Adrenal gland (tissue), 12 donors: ENCODE data around the gene ITGA1. TPM values are rescaled to one million over a fixed set of nuclear protein-coding genes. Genes with fewer than 3 reads are reported as not detected.
A peak's percentile ranks its signal among the peaks of the same experiment; 100 is the strongest.

Experiments used
- DNase-seq, 7 donors: peaks; one replicate each; pipeline ENCODE4 v3.0.0-alpha.2; 2019 to 2020
- H3K27ac ChIP-seq, 5 donors: fragments of 200-600 bp; sonication (generic) in 4 of 5; 1 replicate in 3 of 5; 2 replicates in 2 of 5; pipeline versions ENCODE4 v1.5.1 to v1.8.0; 2016 to 2020; ENCODE audit warnings: mild to moderate bottlenecking in 1 of 5
- H3K27me3 ChIP-seq: fragments of 200-600 bp; 2 replicates; pipeline ENCODE4 v1.8.0; 2021
- H3K36me3 ChIP-seq, 2 donors: fragments of 200-600 bp; replicated peaks in 1 of 2; 1 replicate in 1 of 2; 2 replicates in 1 of 2; pipeline versions ENCODE4 v1.5.1 to v1.8.0; 2018 to 2022
- H3K4me1 ChIP-seq, 2 donors: fragments of 200-600 bp; replicated peaks in 1 of 2; 1 replicate in 1 of 2; 2 replicates in 1 of 2; pipeline versions ENCODE4 v1.5.1 to v1.8.0; 2018 to 2021
- H3K4me3 ChIP-seq, 4 donors: fragments of 200-600 bp; sonication (generic) in 3 of 4; one replicate each; pipeline ENCODE4 v1.5.1; 2016 to 2018
- H3K9me3 ChIP-seq, 3 donors: fragments of 200-600 bp; sonication (generic) in 1 of 3; replicated peaks in 1 of 3; 1 replicate in 2 of 3; 2 replicates in 1 of 3; pipeline versions ENCODE4 v1.5.1 to v1.8.0; 2016 to 2021
- POLR2A ChIP-seq, 2 donors: fragments of 450-650 bp; IDR thresholded peaks; one replicate each; pipeline ENCODE4 v1.6.1; 2017; ENCODE audit warnings: antibody characterized with exemption in 2 of 2, mild to moderate bottlenecking in 2 of 2, moderate library complexity in 1 of 2
- WGBS, 4 donors: extraction: QIAGEN DNeasy Blood & Tissue Kit in 2 of 4; methylation state at CpG; one replicate each; pipeline versions ENCODE4 v1.1.5 to v1.1.7; 2013 to 2017; 5-methylcytosine and 5-hydroxymethylcytosine counted together
- intact Hi-C, 2 donors: fragments of 100-400 bp; cut with DNase I; formaldehyde crosslinking; loops; one replicate each; pipeline versions ENCODE4 v1.14.1 to v1.15.0; 2022 to 2023
- polyA plus RNA-seq, 3 donors: library from polyadenylated mRNA; stranded (reverse); fragments of 200-250 nt in 2 of 3; fragments of 350-450 nt in 1 of 3; fragmentation: Illumina TruSeq in 1 of 3; extraction: RNeasy Lipid Tissue Mini Kit (QIAGEN cat#74804) in 1 of 3; gene quantifications; one replicate each; pipeline ENCODE4 v1.2.3, GENCODE V29; 2013 to 2014
- total RNA-seq, 9 donors: library from RNA; depleted of rRNA in 4 of 9; stranded (reverse); fragments of >200 nt in 4 of 9; fragments of 120-200 nt in 1 of 9; fragmentation: NEBNext Ultra II Directional in 1 of 9; extraction: Animal tissue kit (Norgen Biotek cat#: 25700) in 1 of 9; gene quantifications; one replicate each; pipeline versions ENCODE4 v1.1.0 to v1.2.4, GENCODE V29; 2013 to 2023
- TF ChIP-seq, protein P1 (sequence below), 6 experiments: fragments of 450-650 bp in 4 of 6; fragments of 200-600 bp in 2 of 6; sonication (generic) in 1 of 6; IDR thresholded peaks; 1 replicate in 5 of 6; 2 replicates in 1 of 6; pipeline versions ENCODE4 v1.5.1 to v1.8.0; 2016 to 2021; ENCODE audit warnings: antibody characterized with exemption in 6 of 6, mild to moderate bottlenecking in 2 of 6, moderate library complexity in 1 of 6
- donor health status: healthy with polysubstance abuse.
- donor health status: Bipolar disorder and iron deficiency.
- donor health status: DM: yes; HTN: yes; CAD: no.
- donor health status: DM: no; HTN: no; CAD: no.
- donor health status: DM: no; HTN: no; CAD: no.
- donor health status: DM: yes; HTN: yes; CAD: no.

The ITGA1 gene
- total and polyA plus RNA-seq, 12 donors, result 30.0 to 371 (median 149) TPM

DNA sequence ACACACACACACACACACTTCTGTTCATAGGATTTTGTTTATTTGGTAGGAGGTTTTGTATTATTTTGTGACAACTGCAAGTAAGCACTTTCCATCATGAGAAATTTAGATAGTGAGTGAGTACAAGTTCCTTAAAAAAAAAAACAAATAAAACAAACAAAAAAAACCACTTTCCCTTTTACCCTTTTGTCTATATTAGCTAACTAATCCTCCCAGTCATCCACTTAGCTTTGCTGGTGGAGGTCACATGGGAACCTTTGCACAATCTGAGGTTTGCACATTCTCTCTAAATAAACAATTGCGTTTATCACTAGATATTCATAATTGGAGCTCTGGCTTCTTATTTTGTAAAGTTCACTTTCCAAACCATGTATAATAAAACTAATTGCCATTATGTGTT lies 6.8 kb downstream of the ITGA1 start:
- peak overlapping the region in 1 of 5 donors; percentile 27 for H3K27ac ChIP-seq
- H3K4me1 ChIP-seq, result peaks cover 20 to 90% of the 10 kb centered on the region in 2 donors
- DNase-seq, result no peak

DNA sequence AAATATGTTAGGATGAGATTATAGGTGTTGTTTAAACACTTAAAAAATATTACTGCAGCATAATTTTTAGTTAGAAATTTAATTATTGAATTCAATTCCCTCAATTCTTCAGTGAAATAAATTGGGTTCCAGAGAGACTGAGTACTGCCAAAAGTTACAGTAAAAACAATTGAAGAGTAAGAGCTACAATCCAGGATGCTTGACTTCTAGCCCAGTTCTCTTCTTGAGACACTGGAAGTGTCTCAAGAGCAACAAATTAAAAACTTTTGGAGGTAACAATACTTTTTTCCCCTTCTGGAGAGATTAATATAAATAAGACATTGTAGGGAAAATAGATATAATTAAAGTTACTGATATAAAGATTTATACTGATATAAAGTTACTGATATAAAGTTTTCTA lies 8.3 kb downstream of the ITGA1 start:
- intact Hi-C loops, result loop anchor here in 1 of 2 donors (10.0 kb wide), 1 partner anchor 109 kb away; no protein-coding TSS in a partner anchor
- TF ChIP-seq, protein P1, sequence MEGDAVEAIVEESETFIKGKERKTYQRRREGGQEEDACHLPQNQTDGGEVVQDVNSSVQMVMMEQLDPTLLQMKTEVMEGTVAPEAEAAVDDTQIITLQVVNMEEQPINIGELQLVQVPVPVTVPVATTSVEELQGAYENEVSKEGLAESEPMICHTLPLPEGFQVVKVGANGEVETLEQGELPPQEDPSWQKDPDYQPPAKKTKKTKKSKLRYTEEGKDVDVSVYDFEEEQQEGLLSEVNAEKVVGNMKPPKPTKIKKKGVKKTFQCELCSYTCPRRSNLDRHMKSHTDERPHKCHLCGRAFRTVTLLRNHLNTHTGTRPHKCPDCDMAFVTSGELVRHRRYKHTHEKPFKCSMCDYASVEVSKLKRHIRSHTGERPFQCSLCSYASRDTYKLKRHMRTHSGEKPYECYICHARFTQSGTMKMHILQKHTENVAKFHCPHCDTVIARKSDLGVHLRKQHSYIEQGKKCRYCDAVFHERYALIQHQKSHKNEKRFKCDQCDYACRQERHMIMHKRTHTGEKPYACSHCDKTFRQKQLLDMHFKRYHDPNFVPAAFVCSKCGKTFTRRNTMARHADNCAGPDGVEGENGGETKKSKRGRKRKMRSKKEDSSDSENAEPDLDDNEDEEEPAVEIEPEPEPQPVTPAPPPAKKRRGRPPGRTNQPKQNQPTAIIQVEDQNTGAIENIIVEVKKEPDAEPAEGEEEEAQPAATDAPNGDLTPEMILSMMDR (IDR thresholded peaks at IDR 0.05), result no peak
- TF ChIP-seq POLR2A (IDR thresholded peaks at IDR 0.05), result no peak
- Histone ChIP-seq H3K27me3 (no peaks in the 10 kb centered on the region), H3K4me3 (no peak overlapping the region), H3K27ac (peak overlapping the region in 1 of 5 donors; percentile 96), H3K36me3 (no peaks in the 10 kb centered on the region), H3K4me1 (peaks cover 27 to 79% of the 10 kb centered on the region in 2 donors), H3K9me3 (no peaks in the 10 kb centered on the region)
- no peak for DNase-seq

More for the DNA sequence above, 6.8 kb downstream of the ITGA1 start:
- Histone ChIP-seq H3K36me3 (no peaks in the 10 kb centered on the region), H3K4me3 (peak overlapping the region in 1 of 4 donors; percentile 88), H3K27me3 (no peaks in the 10 kb centered on the region), H3K9me3 (no peaks in the 10 kb centered on the region)
- 40 to 45% (median 42%) methylated on average over 1 of the region's 1 CpG for WGBS, 4 donors
- TF ChIP-seq, protein P1 (IDR thresholded peaks at IDR 0.05), result no peak
- TF ChIP-seq POLR2A (IDR thresholded peaks at IDR 0.05), result no peak
- intact Hi-C loops, result loop anchor here in 1 of 2 donors (10.0 kb wide), 1 partner anchor 110 kb away; no protein-coding TSS in a partner anchor

DNA sequence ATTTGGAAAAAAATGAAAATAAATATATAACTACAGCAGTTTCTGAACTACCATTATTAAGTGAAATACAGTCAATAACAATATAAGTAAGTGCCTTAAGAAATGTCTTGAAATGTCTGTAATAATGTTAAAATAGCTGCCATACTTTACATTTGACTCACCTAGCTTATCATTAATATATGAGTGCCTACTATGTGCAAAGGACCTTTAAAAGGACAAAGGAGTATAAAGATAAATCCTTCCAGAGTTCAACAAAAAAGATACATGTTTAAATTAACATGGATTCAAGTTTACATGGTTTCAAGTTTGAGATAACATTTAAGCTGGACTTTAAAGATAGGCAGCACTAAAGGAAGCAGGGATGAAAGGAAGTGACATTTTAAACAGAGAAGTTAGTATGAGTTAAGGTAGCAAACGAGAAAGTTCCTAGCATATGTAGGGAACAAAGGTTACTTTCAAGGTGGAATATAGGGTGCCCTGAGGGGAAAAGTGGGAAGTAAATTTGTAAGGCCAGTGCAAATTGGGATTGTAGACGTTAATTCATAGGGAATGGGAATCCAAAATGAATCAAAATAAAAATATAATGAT lies 8.9 kb downstream of the ITGA1 start:
- TF ChIP-seq, protein P1 (IDR thresholded peaks at IDR 0.05), result no peak
- no peak for TF ChIP-seq POLR2A (IDR thresholded peaks at IDR 0.05)
- 48 to 72% (median 61%) methylated on average over 2 of the region's 2 CpGs for WGBS, 4 donors
- H3K27me3 ChIP-seq, result no peaks in the 10 kb centered on the region
- no peak for DNase-seq
- no peaks in the 10 kb centered on the region for H3K9me3 ChIP-seq
- peaks cover 0 to 3% of the 10 kb centered on the region in 2 donors for H3K36me3 ChIP-seq
- H3K27ac ChIP-seq, result peak overlapping the region in 3 of 5 donors; percentile 17 to 96 (median 45)
- H3K4me3 ChIP-seq, result no peak overlapping the region
- intact Hi-C loops, result loop anchor here in 1 of 2 donors (10.0 kb wide), 1 partner anchor 108 kb away; no protein-coding TSS in a partner anchor
- peaks cover 27 to 79% of the 10 kb centered on the region in 2 donors for H3K4me1 ChIP-seq

DNA sequence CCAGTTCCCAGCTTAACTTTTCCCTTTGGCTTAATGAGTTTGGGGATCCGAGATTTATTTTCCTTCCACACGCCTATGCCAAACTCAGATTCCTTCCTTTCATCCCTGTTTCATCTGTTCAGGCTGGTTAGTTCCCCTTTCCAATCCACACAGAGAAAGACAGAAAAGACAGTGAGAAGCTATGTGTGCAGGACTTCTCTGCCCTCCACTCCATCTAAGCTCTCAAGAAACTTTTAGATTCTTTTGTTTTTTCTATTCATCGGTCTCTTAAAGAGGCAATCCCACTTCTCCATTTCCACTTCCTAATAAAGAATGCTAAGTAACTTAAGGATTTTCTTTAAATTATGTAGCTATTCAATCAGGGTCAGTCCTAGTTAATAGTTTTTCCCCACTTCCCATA lies 11.2 kb downstream of the ITGA1 start:
- Histone ChIP-seq H3K9me3 (no peaks in the 10 kb centered on the region), H3K4me1 (peaks cover 33 to 78% of the 10 kb centered on the region in 2 donors), H3K4me3 (peak overlapping the region in 2 of 4 donors; percentile 44 to 74), H3K27ac (peak overlapping the region; percentile 94 to 99 (median 97)), H3K36me3 (peaks cover 0 to 8% of the 10 kb centered on the region in 2 donors), H3K27me3 (no peaks in the 10 kb centered on the region)
- intact Hi-C loops, result loop anchor here in 1 of 2 donors (10.0 kb wide), 1 partner anchor 106 kb away; no protein-coding TSS in a partner anchor
- WGBS, 4 donors, result 5 to 8% (median 6%) methylated on average over 3 of the region's 3 CpGs
- DNase-seq, result no peak
- no peak for TF ChIP-seq POLR2A (IDR thresholded peaks at IDR 0.05)
- TF ChIP-seq, protein P1 (IDR thresholded peaks at IDR 0.05), result no peak
